HL-60 (cell line): ENCODE data around the gene FALEC.

Experiments used
- DNase-seq, 2 experiments: peaks; one replicate each; pipeline ENCODE4 v3.0.0-alpha.2; 2010 to 2020; ENCODE audit warnings: low read depth in 1 of 2, low spot score in 1 of 2
- H3K27ac ChIP-seq: fragments of 250-450 bp; sonication (Bioruptor Pico); replicated peaks from 2 replicates; pipeline ENCODE4 v1.5.1; 2020; ENCODE audit warnings: mild to moderate bottlenecking, moderate library complexity
- H3K27me3 ChIP-seq: fragments of 250-450 bp; sonication (Bioruptor Pico); 2 replicates; pipeline ENCODE4 v1.5.1; 2021; ENCODE audit warnings: mild to moderate bottlenecking, moderate library complexity; ENCODE audit not compliant: insufficient read depth, poor library complexity, severe bottlenecking
- H3K4me3 ChIP-seq: replicated peaks from 2 replicates; pipeline ENCODE4 v1.5.1; 2011; ENCODE audit warnings: mild to moderate bottlenecking, control low read depth, low read length; ENCODE audit not compliant: insufficient read depth
- GABPA ChIP-seq: IDR thresholded peaks from 2 replicates; pipeline ENCODE4 v1.6.1; 2012; ENCODE audit warnings: low read depth
- POLR2AphosphoS5 ChIP-seq: IDR thresholded peaks from 2 replicates; pipeline ENCODE4 v1.6.1; 2012; ENCODE audit warnings: low read depth
- SPI1 ChIP-seq: IDR thresholded peaks from 2 replicates; pipeline ENCODE4 v1.6.1; 2012; ENCODE audit warnings: low read depth, mild to moderate bottlenecking, borderline replicate concordance
- TF ChIP-seq, protein P1 (sequence below): IDR thresholded peaks from one replicate; pipeline ENCODE4 v1.5.1; 2011; ENCODE audit warnings: low read length, control low read depth, inconsistent platforms; ENCODE audit not compliant: insufficient read depth
- TF ChIP-seq, protein P2 (sequence below): IDR thresholded peaks from 2 replicates; pipeline ENCODE4 v1.6.1; 2012; ENCODE audit warnings: low read depth; ENCODE audit not compliant: insufficient replicate concordance

Gene FALEC

DNA sequence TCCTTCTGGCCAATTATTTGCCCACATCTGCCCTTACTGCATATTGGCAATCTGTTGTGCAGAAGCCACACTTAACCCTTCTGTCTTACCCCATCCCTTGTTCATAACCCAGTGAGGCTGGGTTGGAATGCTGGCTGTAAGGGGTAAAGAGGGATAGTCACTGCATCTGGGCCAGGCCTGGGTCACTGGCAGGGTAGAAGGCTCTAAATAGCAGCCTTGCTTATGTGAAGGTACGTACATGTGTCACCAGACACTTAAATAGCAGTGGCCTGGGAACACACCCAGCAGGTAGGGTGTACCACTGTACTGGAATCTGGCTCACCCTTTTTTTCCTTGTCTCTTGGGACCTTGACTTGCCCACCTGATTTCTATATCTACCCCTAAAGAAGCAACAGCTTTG, 38.2 kb upstream of the FALEC start:
- no peak overlapping the region for H3K27ac ChIP-seq
- TF ChIP-seq, protein P1, sequence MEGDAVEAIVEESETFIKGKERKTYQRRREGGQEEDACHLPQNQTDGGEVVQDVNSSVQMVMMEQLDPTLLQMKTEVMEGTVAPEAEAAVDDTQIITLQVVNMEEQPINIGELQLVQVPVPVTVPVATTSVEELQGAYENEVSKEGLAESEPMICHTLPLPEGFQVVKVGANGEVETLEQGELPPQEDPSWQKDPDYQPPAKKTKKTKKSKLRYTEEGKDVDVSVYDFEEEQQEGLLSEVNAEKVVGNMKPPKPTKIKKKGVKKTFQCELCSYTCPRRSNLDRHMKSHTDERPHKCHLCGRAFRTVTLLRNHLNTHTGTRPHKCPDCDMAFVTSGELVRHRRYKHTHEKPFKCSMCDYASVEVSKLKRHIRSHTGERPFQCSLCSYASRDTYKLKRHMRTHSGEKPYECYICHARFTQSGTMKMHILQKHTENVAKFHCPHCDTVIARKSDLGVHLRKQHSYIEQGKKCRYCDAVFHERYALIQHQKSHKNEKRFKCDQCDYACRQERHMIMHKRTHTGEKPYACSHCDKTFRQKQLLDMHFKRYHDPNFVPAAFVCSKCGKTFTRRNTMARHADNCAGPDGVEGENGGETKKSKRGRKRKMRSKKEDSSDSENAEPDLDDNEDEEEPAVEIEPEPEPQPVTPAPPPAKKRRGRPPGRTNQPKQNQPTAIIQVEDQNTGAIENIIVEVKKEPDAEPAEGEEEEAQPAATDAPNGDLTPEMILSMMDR = no peak
- TF ChIP-seq POLR2AphosphoS5 (no peak), GABPA (no peak), SPI1 (no peak)
- TF ChIP-seq, protein P2, sequence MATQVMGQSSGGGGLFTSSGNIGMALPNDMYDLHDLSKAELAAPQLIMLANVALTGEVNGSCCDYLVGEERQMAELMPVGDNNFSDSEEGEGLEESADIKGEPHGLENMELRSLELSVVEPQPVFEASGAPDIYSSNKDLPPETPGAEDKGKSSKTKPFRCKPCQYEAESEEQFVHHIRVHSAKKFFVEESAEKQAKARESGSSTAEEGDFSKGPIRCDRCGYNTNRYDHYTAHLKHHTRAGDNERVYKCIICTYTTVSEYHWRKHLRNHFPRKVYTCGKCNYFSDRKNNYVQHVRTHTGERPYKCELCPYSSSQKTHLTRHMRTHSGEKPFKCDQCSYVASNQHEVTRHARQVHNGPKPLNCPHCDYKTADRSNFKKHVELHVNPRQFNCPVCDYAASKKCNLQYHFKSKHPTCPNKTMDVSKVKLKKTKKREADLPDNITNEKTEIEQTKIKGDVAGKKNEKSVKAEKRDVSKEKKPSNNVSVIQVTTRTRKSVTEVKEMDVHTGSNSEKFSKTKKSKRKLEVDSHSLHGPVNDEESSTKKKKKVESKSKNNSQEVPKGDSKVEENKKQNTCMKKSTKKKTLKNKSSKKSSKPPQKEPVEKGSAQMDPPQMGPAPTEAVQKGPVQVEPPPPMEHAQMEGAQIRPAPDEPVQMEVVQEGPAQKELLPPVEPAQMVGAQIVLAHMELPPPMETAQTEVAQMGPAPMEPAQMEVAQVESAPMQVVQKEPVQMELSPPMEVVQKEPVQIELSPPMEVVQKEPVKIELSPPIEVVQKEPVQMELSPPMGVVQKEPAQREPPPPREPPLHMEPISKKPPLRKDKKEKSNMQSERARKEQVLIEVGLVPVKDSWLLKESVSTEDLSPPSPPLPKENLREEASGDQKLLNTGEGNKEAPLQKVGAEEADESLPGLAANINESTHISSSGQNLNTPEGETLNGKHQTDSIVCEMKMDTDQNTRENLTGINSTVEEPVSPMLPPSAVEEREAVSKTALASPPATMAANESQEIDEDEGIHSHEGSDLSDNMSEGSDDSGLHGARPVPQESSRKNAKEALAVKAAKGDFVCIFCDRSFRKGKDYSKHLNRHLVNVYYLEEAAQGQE = no peak
- no peak for DNase-seq

DNA sequence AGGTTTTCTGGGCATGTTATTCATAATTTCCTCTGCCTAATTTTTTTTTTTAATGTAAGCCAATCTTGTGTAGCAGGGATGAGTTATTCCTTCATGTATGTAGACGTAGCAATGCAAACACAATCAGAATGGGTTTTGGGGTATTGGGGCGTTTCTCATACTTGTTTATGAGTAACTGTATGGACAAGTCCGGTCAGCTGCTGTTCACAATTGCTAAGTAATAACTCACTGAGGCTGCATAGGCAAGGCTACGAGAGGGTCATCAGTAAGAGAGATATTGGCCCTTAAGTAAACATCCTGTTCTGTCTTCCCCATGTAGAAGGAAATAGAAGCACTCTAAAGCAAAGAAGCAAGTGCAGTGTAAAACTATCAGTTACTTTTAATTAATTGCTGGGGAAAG, 37.8 kb upstream of the FALEC start:
- Histone ChIP-seq H3K27ac (no peak overlapping the region), H3K4me3 (no peak overlapping the region), H3K27me3 (no peaks in the 10 kb centered on the region)
- TF ChIP-seq, protein P1 = no peak
- TF ChIP-seq GABPA (no peak), POLR2AphosphoS5 (no peak), SPI1 (no peak)
- TF ChIP-seq, protein P2 = no peak
- DNase-seq = no peak

More for the DNA sequence above, 38.2 kb upstream of the FALEC start:
- Histone ChIP-seq H3K27me3 (no peaks in the 10 kb centered on the region), H3K4me3 (no peak overlapping the region)

DNA sequence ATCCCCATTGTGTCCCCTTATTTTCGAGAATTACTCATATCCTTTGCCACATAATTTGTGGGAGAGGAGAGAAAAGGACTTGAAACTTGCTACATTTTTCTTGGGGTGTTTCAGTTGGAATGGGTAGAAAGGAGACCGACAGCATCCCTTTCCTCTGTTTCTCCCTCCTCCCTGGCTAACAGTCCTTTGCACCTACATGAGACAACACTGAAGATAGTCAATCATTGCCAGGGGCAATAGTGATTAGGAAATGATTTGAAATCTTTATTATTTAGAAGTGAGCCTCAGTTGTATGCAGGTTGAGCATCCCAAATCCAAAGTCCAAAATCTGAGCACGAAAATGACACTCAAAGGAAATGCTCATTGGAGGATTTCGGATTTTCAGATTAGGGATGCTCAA, 36.2 kb upstream of the FALEC start:
- no peak overlapping the region for H3K4me3 ChIP-seq
- H3K27ac ChIP-seq = no peak overlapping the region
- no peak for TF ChIP-seq SPI1
- TF ChIP-seq, protein P1 = no peak
- TF ChIP-seq GABPA = no peak
- TF ChIP-seq POLR2AphosphoS5 = no peak
- TF ChIP-seq, protein P2 = no peak
- no peak for DNase-seq
- H3K27me3 ChIP-seq = no peaks in the 10 kb centered on the region
